HepG2 (cell line): ENCODE results near the gene LRRC28. TPM values are rescaled to one million over a fixed set of nuclear protein-coding genes. Genes with fewer than 3 reads are reported as not detected.
A peak's percentile ranks its signal among the peaks of the same experiment; 100 is the strongest.

Experiments used
- ATAC-seq: fragments of 200-7000 bp; cut with Tn5 transposase; 3 replicates; pipeline ENCODE4 v1.9.1; 2020; ENCODE audit warnings: mild to moderate bottlenecking, moderate library complexity
- BruUV-seq: library from RNA; stranded (reverse); fragments of 400-500 nt; replicated peaks from 2 replicates; lab custom pipeline; 2021; lab: Mats Ljungman, UMichigan
- CTCF ChIA-PET: fragments of 300-600 bp; formaldehyde crosslinking; extraction: SDS; loops from one replicate; lab custom pipeline; 2021; ENCODE audit warnings: low total read pairs, inconsistent platforms, low intra/inter-chr PET ratio; lab: Yijun Ruan, JAX
- POLR2A ChIA-PET: fragments of 350-600 bp; sonication (Branson Sonifier 250); formaldehyde crosslinking; loops from one replicate; lab custom pipeline; 2020; ENCODE audit warnings: antibody characterized with exemption, inconsistent platforms; lab: Yijun Ruan, JAX
- DNase-seq: peaks from one replicate; pipeline ENCODE4 v3.0.0-alpha.2; 2015; ENCODE audit warnings: low spot score
- FAIRE-seq: peaks from 3 replicates; lab custom pipeline; 2011; peaks lifted over from hg19 to GRCh38; lab: Jason Lieb, UNC
- H2AFZ ChIP-seq: one replicate; pipeline ENCODE4 v1.6.1; 2011; ENCODE audit warnings: low read length, inconsistent platforms
- H3K27ac ChIP-seq: fragments of 300-600 bp; 3 replicates; pipeline ENCODE4 v1.8.0; 2011; ENCODE audit warnings: mixed run types, mild to moderate bottlenecking, mixed read lengths, low read length, inconsistent platforms; ENCODE audit not compliant: insufficient read depth; ENCODE audit errors: extremely low read length
- H3K27me3 ChIP-seq, 2 experiments: fragments of 200-600 bp in 1 of 2; 2 replicates in 1 of 2; 3 replicates in 1 of 2; pipeline versions ENCODE4 v1.6.0 to v1.8.0; 2011; ENCODE audit warnings: low read length in 2 of 2, mild to moderate bottlenecking in 2 of 2, moderate library complexity in 2 of 2, inconsistent platforms in 1 of 2; ENCODE audit not compliant: insufficient read depth in 2 of 2, control insufficient read depth in 1 of 2
- H3K36me3 ChIP-seq, 2 experiments: fragments of 200-600 bp in 1 of 2; replicated peaks in 1 of 2; 2 replicates in 1 of 2; 3 replicates in 1 of 2; pipeline versions ENCODE4 v1.5.1 to v1.8.0; 2011; ENCODE audit warnings: low read length in 2 of 2, inconsistent platforms in 1 of 2; ENCODE audit not compliant: insufficient read depth in 2 of 2, control insufficient read depth in 1 of 2
- H3K4me1 ChIP-seq: 2 replicates; pipeline ENCODE4 v1.5.1; 2012; ENCODE audit warnings: low read length, inconsistent platforms; ENCODE audit not compliant: insufficient read depth
- H3K4me2 ChIP-seq: 2 replicates; pipeline ENCODE4 v1.6.0; 2011; ENCODE audit warnings: low read depth, low read length, inconsistent platforms
- H3K4me3 ChIP-seq, 3 experiments: fragments of 200-600 bp in 1 of 3; sonication (generic), shearing (Covaris generic) in 1 of 3; replicated peaks in 1 of 3; 2 replicates each; pipeline ENCODE4 v1.5.1; 2011 to 2016; ENCODE audit warnings: low read length in 3 of 3, inconsistent platforms in 2 of 3, low read depth in 2 of 3, mild to moderate bottlenecking in 2 of 3, control low read depth in 1 of 3, mixed read lengths in 1 of 3; ENCODE audit not compliant: insufficient read depth in 1 of 3
- H3K79me2 ChIP-seq: one replicate; pipeline ENCODE4 v1.6.1; 2011; ENCODE audit warnings: low read length, inconsistent platforms; ENCODE audit not compliant: insufficient read depth
- H3K9ac ChIP-seq: 2 replicates; pipeline ENCODE4 v1.6.0; 2011; ENCODE audit warnings: mild to moderate bottlenecking, low read depth, low read length, inconsistent platforms; ENCODE audit not compliant: insufficient read depth
- H3K9me3 ChIP-seq: 2 replicates; pipeline ENCODE4 v1.5.1; 2012; ENCODE audit warnings: mild to moderate bottlenecking, low read length
- H4K20me1 ChIP-seq: 2 replicates; pipeline ENCODE4 v1.6.0; 2011; ENCODE audit warnings: inconsistent platforms, mild to moderate bottlenecking, low read length, moderate library complexity; ENCODE audit not compliant: insufficient read depth
- DNMT1 ChIP-seq: sonication (generic); formaldehyde crosslinking; IDR thresholded peaks from 2 replicates; pipeline ENCODE4 v1.5.1; 2020; ENCODE audit warnings: mild to moderate bottlenecking, missing genetic modification reagents
- ZNF407 ChIP-seq: sonication (generic); formaldehyde crosslinking; IDR thresholded peaks from one replicate; pipeline ENCODE4 v1.5.1; 2020; ENCODE audit warnings: mild to moderate bottlenecking, missing genetic modification reagents; ENCODE audit errors: not compliant biosample characterization
- WGBS: methylation state at CpG from one replicate; pipeline ENCODE4 v1.1.6; 2017; ENCODE audit warnings: low lambda C conversion rate; 5-methylcytosine and 5-hydroxymethylcytosine counted together
- in situ Hi-C: cut with HindIII; loops from 2 replicates; pipeline ENCODE4 v1.10.0; 2017; ENCODE audit warnings: low pct_unique_long_range_greater_than_20kb; ENCODE audit not compliant: extremely low pct_ligation_motif_present
- intact Hi-C: fragments of 100-400 bp; cut with micrococcal nuclease; formaldehyde crosslinking; loops from one replicate; pipeline ENCODE4 v1.10.0; 2022; ENCODE audit not compliant: unreplicated experiment
- polyA plus RNA-seq, 8 experiments: library from polyadenylated mRNA; depleted of rRNA in 3 of 8; stranded (reverse) in 7 of 8; unstranded in 1 of 8; fragments of >200 nt; fragmentation: Illumina TruSeq in 4 of 8; extraction: Trizol in 4 of 8; gene quantifications; 2 replicates each; pipeline versions ENCODE4 v1.2.1 to v1.2.3, GENCODE V29; 2011 to 2016; ENCODE audit warnings: low read depth in 4 of 8, missing spikeins in 1 of 8, mixed read lengths in 1 of 8; ENCODE audit not compliant: insufficient read depth in 1 of 8
- total RNA-seq, 5 experiments: library from RNA; depleted of rRNA; stranded (reverse); fragments of >200 nt; fragmentation: Illumina TruSeq; extraction: Trizol; gene quantifications; 2 replicates each; pipeline ENCODE4 v1.2.3, GENCODE V29; 2016; ENCODE audit warnings: low read depth in 1 of 5

Gene LRRC28
- total and polyA plus RNA-seq, 2 of the 13 experiments (the other 11 are each of a cell fraction or from before 2014, with no cell fraction given), result 17.5 to 21.3 TPM

GRCh38 chr15:99430881-99431401 is 179.7 kb downstream of the LRRC28 start:
- no peaks in the 10 kb centered on the region for H4K20me1 ChIP-seq
- intact Hi-C loops (no loop called here), in situ Hi-C loops (loop anchor here (10.0 kb wide), 1 partner anchor 134 kb away; the partner anchor contains the start of gene MEF2A)
- H3K79me2 ChIP-seq, result no peaks in the 10 kb centered on the region
- peak overlapping the region; percentile 23; the same call in 1 of the 2 replicates for H3K4me2 ChIP-seq
- H3K4me3 ChIP-seq, result no peak overlapping the region
- TF ChIP-seq DNMT1 (CRISPR knock-in tag) (0 out of 2 replicates have a peak, but pooled peaks have one; percentile 30), ZNF407 (CRISPR knock-in tag) (no peak)
- peaks cover 2 to 50% of the 10 kb centered on the region in 2 experiments; a peak in 4 of 5 replicates for H3K27me3 ChIP-seq
- peaks cover 30% of the 10 kb centered on the region for H3K4me1 ChIP-seq
- ChIA-PET CTCF (no interaction called here), POLR2A (interaction anchor here (2.1 kb wide), 1 partner anchor 10 kb away, joined by 11 read pairs; no protein-coding TSS in a partner anchor)
- WGBS, result 40% methylated on average over 12 of the region's 22 CpGs
- BruUV-seq, result no TSS peak
- H3K27ac ChIP-seq, result no peak overlapping the region
- no peaks in the 10 kb centered on the region for H3K36me3 ChIP-seq
- no peak for DNase-seq
- H3K9ac ChIP-seq, result no peak overlapping the region
- H3K9me3 ChIP-seq, result no peaks in the 10 kb centered on the region
- FAIRE-seq, result no peak
- no peak overlapping the region for H2AFZ ChIP-seq
- no peak for ATAC-seq
